GM21390 (cell line): ENCODE measurements around the gene CDH12.
"Not testable (repeated sequence)": the region's sequence is repeated elsewhere in the genome, so short reads cannot be mapped to it uniquely, and the experiment has no call there.

Experiments
- ATAC-seq: cut with Tn5 transposase; IDR thresholded peaks from one replicate; pipeline ENCODE4 v1.9.1; 2021; ENCODE audit not compliant: unreplicated experiment

The CDH12 gene

GRCh38 chr5:22319798-22320197 lies 533.3 kb downstream of the CDH12 start:
- ATAC-seq, result no peak

GRCh38 chr5:22316294-22316693 lies 536.9 kb downstream of the CDH12 start:
- no peak for ATAC-seq

- ATAC-seq, result not testable (repeated sequence)
Observed at GRCh38 chr5:22315052-22315451, 538.1 kb downstream of the CDH12 start.

- no peak for ATAC-seq
Observed at GRCh38 chr5:22314548-22314947, 538.6 kb downstream of the CDH12 start.

- ATAC-seq, result no peak
Observed at GRCh38 chr5:22306011-22306410, 547.1 kb downstream of the CDH12 start.

GRCh38 chr5:22295832-22296231 lies 557.3 kb downstream of the CDH12 start:
- no peak for ATAC-seq

GRCh38 chr5:22293147-22293546 lies 560.0 kb downstream of the CDH12 start:
- no peak for ATAC-seq

GRCh38 chr5:22278164-22278563 lies 575.0 kb downstream of the CDH12 start:
- ATAC-seq, result no peak

GRCh38 chr5:22277006-22277405 lies 576.1 kb downstream of the CDH12 start:
- ATAC-seq, result no peak

GRCh38 chr5:22265855-22266254 lies 587.3 kb downstream of the CDH12 start:
- not testable (repeated sequence) for ATAC-seq

GRCh38 chr5:22258139-22258538 lies 595.0 kb downstream of the CDH12 start:
- ATAC-seq, result no peak

GRCh38 chr5:22250528-22250927 lies 602.6 kb downstream of the CDH12 start:
- no peak for ATAC-seq

GRCh38 chr5:22249209-22249729 lies 603.9 kb downstream of the CDH12 start:
- ATAC-seq, result no peak

- no peak for ATAC-seq
Observed at GRCh38 chr5:22245770-22246169, 607.4 kb downstream of the CDH12 start.

GRCh38 chr5:22242532-22242931 lies 610.6 kb downstream of the CDH12 start:
- ATAC-seq, result no peak

- no peak for ATAC-seq
Observed at GRCh38 chr5:22238047-22238446, 615.1 kb downstream of the CDH12 start.

- ATAC-seq, result no peak
Observed at GRCh38 chr5:22226423-22226822, 626.7 kb downstream of the CDH12 start.

- no peak for ATAC-seq
Observed at GRCh38 chr5:22223079-22223478, 630.1 kb downstream of the CDH12 start.

- ATAC-seq, result not testable (repeated sequence)
Observed at GRCh38 chr5:22213703-22214495, 639.2 kb downstream of the CDH12 start.

GRCh38 chr5:22212254-22212991 lies 640.7 kb downstream of the CDH12 start:
- ATAC-seq, result not testable (repeated sequence)

GRCh38 chr5:22208463-22208862 lies 644.7 kb downstream of the CDH12 start:
- not testable (repeated sequence) for ATAC-seq

GRCh38 chr5:22188651-22189050 lies 664.5 kb downstream of the CDH12 start:
- not testable (repeated sequence) for ATAC-seq
